A673 (cell line): ENCODE results near the gene TCTN1.

Experiments
- CTCF ChIP-seq: fragments of 300-800, 200-600 bp; sonication (generic); conservative IDR thresholded peaks from 2 replicates; pipeline ENCODE4 v1.5.1; 2017; ENCODE audit warnings: low read depth, mild to moderate bottlenecking, antibody characterized with exemption, low read length, moderate library complexity, mixed read lengths
- EZH2 ChIP-seq: fragments of 200-600 bp; sonication (generic); IDR thresholded peaks from 2 replicates; pipeline ENCODE4 v1.6.1; 2017; ENCODE audit warnings: borderline replicate concordance, low read depth, mild to moderate bottlenecking, mixed read lengths, antibody characterized with exemption, low read length; ENCODE audit not compliant: poor library complexity, severe bottlenecking

GRCh38 chr12:110564471-110564991 is 49.4 kb upstream of the TCTN1 start:
- TF ChIP-seq EZH2, result no peak
- TF ChIP-seq CTCF, result no peak
